GM18873 (cell line): ENCODE data around the gene C17orf100.
"Not testable (repeated sequence)": the region's sequence is repeated elsewhere in the genome, so short reads cannot be mapped to it uniquely, and the experiment has no call there.

Experiments used
- ATAC-seq: cut with Tn5 transposase; IDR thresholded peaks from one replicate; pipeline ENCODE4 v1.9.1; 2021; ENCODE audit warnings: mild to moderate bottlenecking, moderate library complexity, moderate number of reproducible peaks; ENCODE audit not compliant: unreplicated experiment, low FRiP score

C17orf100 gene

GRCh38 chr17:6686026-6686425 is 34.5 kb downstream of the C17orf100 start:
- no peak for ATAC-seq

GRCh38 chr17:6688944-6689343 is 37.4 kb downstream of the C17orf100 start:
- ATAC-seq = no peak

GRCh38 chr17:6690641-6691040 is 39.1 kb downstream of the C17orf100 start:
- no peak for ATAC-seq

- no peak for ATAC-seq
Measured at GRCh38 chr17:6691546-6691945, 40.0 kb downstream of the C17orf100 start.

GRCh38 chr17:6691958-6692357 is 40.4 kb downstream of the C17orf100 start:
- ATAC-seq = not testable (repeated sequence)

- ATAC-seq = no peak
Measured at GRCh38 chr17:6695051-6695450, 43.5 kb downstream of the C17orf100 start.

GRCh38 chr17:6695565-6695964 is 44.0 kb downstream of the C17orf100 start:
- no peak for ATAC-seq

GRCh38 chr17:6696906-6697305 is 45.3 kb downstream of the C17orf100 start:
- no peak for ATAC-seq

- no peak for ATAC-seq
Measured at GRCh38 chr17:6698004-6698403, 46.4 kb downstream of the C17orf100 start.

- ATAC-seq = no peak
Measured at GRCh38 chr17:6699997-6700947, 48.7 kb downstream of the C17orf100 start.

GRCh38 chr17:6700948-6701307 is 49.4 kb downstream of the C17orf100 start:
- ATAC-seq = no peak

- no peak for ATAC-seq
Measured at GRCh38 chr17:6701719-6702118, 50.2 kb downstream of the C17orf100 start.

GRCh38 chr17:6702567-6703215 is 51.1 kb downstream of the C17orf100 start:
- ATAC-seq = no peak
